ENCODE measurements around the gene OTUD7B.

The OTUD7B gene

GRCh38 chr1:149899460-149900284 is 110.9 kb downstream of the OTUD7B start, which contains the start of gene BOLA1:
Gene BOLA1 (plus strand): TSS chr1:149899568. CDS start chr1:149900060, 492 bp downstream.
- H3K4me2 ChIP-seq (ENCODE audit: low read depth, low read length): peak within 1 kb of the TSS; percentile 75

GRCh38 chr1:149896575-149896974 is 114.0 kb downstream of the OTUD7B start:
- no peak overlapping the region for H3K27ac ChIP-seq (ENCODE audit: low read length)
- H4K20me1 ChIP-seq (ENCODE audit: insufficient read depth, low read length): no peaks in the 10 kb centered on the region
- H3K9ac ChIP-seq (ENCODE audit: low read length): no peak overlapping the region
- no peaks in the 10 kb centered on the region for H3K9me2 ChIP-seq (replicated peaks; ENCODE audit: insufficient read depth, low read length)
- peaks cover 7% of the 10 kb centered on the region for H3F3A ChIP-seq (ENCODE audit: insufficient read depth, low read length)
- H3K4me2 ChIP-seq (ENCODE audit: low read depth, low read length): no peak overlapping the region
- H3K79me2 ChIP-seq (ENCODE audit: low read length): peaks cover 4% of the 10 kb centered on the region; the same call in 1 of the 2 replicates
- no peaks in the 10 kb centered on the region for H3K9me3 ChIP-seq (replicated peaks; ENCODE audit: insufficient read depth, low read length)
- H3K4me1 ChIP-seq (ENCODE audit: low read length): peaks cover 6% of the 10 kb centered on the region; the same call in 1 of the 2 replicates
- TF ChIP-seq EZH2 (optimal IDR thresholded peaks at IDR 0.05; ENCODE audit: low read depth, low read length): no peak
- no peak for TF ChIP-seq EZH2phosphoT487 (IDR thresholded peaks at IDR 0.05; ENCODE audit: low read length)
- TF ChIP-seq, protein P1, sequence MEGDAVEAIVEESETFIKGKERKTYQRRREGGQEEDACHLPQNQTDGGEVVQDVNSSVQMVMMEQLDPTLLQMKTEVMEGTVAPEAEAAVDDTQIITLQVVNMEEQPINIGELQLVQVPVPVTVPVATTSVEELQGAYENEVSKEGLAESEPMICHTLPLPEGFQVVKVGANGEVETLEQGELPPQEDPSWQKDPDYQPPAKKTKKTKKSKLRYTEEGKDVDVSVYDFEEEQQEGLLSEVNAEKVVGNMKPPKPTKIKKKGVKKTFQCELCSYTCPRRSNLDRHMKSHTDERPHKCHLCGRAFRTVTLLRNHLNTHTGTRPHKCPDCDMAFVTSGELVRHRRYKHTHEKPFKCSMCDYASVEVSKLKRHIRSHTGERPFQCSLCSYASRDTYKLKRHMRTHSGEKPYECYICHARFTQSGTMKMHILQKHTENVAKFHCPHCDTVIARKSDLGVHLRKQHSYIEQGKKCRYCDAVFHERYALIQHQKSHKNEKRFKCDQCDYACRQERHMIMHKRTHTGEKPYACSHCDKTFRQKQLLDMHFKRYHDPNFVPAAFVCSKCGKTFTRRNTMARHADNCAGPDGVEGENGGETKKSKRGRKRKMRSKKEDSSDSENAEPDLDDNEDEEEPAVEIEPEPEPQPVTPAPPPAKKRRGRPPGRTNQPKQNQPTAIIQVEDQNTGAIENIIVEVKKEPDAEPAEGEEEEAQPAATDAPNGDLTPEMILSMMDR (IDR thresholded peaks at IDR 0.05; ENCODE audit: low read length): no peak
- no peaks in the 10 kb centered on the region for H3K36me3 ChIP-seq (replicated peaks; ENCODE audit: insufficient read depth, low read length)
- H3K4me3 ChIP-seq (ENCODE audit: low read length): no peak overlapping the region
- no peaks in the 10 kb centered on the region for H3K27me3 ChIP-seq (replicated peaks; ENCODE audit: insufficient read depth, low read length)
- DNase-seq: no peak
- H2AFZ ChIP-seq (ENCODE audit: low read length): no peak overlapping the region

More at GRCh38 chr1:149899460-149900284, 110.9 kb downstream of the OTUD7B start, which contains the start of gene BOLA1:
- no peaks in the 10 kb centered on the region for H4K20me1 ChIP-seq (ENCODE audit: insufficient read depth, low read length)
- H3K27ac ChIP-seq (ENCODE audit: low read length): peak within 1 kb of the TSS; percentile 11; the same call in 1 of the 2 replicates
- H3F3A ChIP-seq (ENCODE audit: insufficient read depth, low read length): peaks cover 7% of the 10 kb centered on the region
- H3K9me2 ChIP-seq (replicated peaks; ENCODE audit: insufficient read depth, low read length): no peaks in the 10 kb centered on the region
- peak; percentile 96 for DNase-seq
- H3K9me3 ChIP-seq (replicated peaks; ENCODE audit: insufficient read depth, low read length): no peaks in the 10 kb centered on the region
- peaks cover 4% of the 10 kb centered on the region; the same call in 1 of the 2 replicates for H3K79me2 ChIP-seq (ENCODE audit: low read length)
- no peaks in the 10 kb centered on the region for H3K27me3 ChIP-seq (replicated peaks; ENCODE audit: insufficient read depth, low read length)
- no peaks in the 10 kb centered on the region for H3K36me3 ChIP-seq (replicated peaks; ENCODE audit: insufficient read depth, low read length)
- H3K9ac ChIP-seq (ENCODE audit: low read length): peak within 1 kb of the TSS; percentile 67
- peaks cover 6% of the 10 kb centered on the region; the same call in 1 of the 2 replicates for H3K4me1 ChIP-seq (ENCODE audit: low read length)
- TF ChIP-seq EZH2phosphoT487 (IDR thresholded peaks at IDR 0.05; ENCODE audit: low read length) (no peak), EZH2 (optimal IDR thresholded peaks at IDR 0.05; ENCODE audit: low read depth, low read length) (no peak)
- TF ChIP-seq, protein P1 (IDR thresholded peaks at IDR 0.05; ENCODE audit: low read length): no peak
- H2AFZ ChIP-seq (ENCODE audit: low read length): peak within 1 kb of the TSS; percentile 86
- H3K4me3 ChIP-seq (ENCODE audit: low read length): peak within 1 kb of the TSS; percentile 65

DNA sequence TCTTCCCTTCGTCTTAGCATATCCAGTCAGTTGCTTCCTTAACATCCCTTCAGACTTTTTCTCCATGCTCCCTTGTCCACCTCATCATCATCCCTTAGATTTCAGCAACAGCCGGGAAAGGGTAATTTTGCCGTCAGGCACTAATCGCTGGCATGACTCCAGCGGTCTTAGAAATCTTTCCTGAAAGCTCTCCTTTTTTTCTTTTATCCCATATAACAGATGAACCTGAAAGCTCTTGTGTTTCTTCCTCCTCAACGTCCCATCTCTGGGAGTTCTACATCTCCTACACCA is 121.6 kb downstream of the OTUD7B start:
- peak overlapping the region; percentile 80 for H3K4me2 ChIP-seq (ENCODE audit: low read depth, low read length)

More for the DNA sequence above, 121.6 kb downstream of the OTUD7B start:
- peaks cover 53% of the 10 kb centered on the region for H3F3A ChIP-seq (ENCODE audit: insufficient read depth, low read length)
- no peaks in the 10 kb centered on the region for H3K9me3 ChIP-seq (replicated peaks; ENCODE audit: insufficient read depth, low read length)
- DNase-seq: no peak
- H4K20me1 ChIP-seq (ENCODE audit: insufficient read depth, low read length): no peaks in the 10 kb centered on the region
- H3K27ac ChIP-seq (ENCODE audit: low read length): peak overlapping the region; percentile 92
- H3K4me3 ChIP-seq (ENCODE audit: low read length): peak overlapping the region; percentile 64
- H3K79me2 ChIP-seq (ENCODE audit: low read length): no peaks in the 10 kb centered on the region
- no peaks in the 10 kb centered on the region for H3K9me2 ChIP-seq (replicated peaks; ENCODE audit: insufficient read depth, low read length)
- peak overlapping the region; percentile 54 for H2AFZ ChIP-seq (ENCODE audit: low read length)
- no peaks in the 10 kb centered on the region for H3K27me3 ChIP-seq (replicated peaks; ENCODE audit: insufficient read depth, low read length)
- H3K36me3 ChIP-seq (replicated peaks; ENCODE audit: insufficient read depth, low read length): no peaks in the 10 kb centered on the region
- peaks cover 14% of the 10 kb centered on the region for H3K4me1 ChIP-seq (ENCODE audit: low read length)
- TF ChIP-seq EZH2 (optimal IDR thresholded peaks at IDR 0.05; ENCODE audit: low read depth, low read length) (no peak), EZH2phosphoT487 (IDR thresholded peaks at IDR 0.05; ENCODE audit: low read length) (no peak)
- TF ChIP-seq, protein P1 (IDR thresholded peaks at IDR 0.05; ENCODE audit: low read length): no peak
- H3K9ac ChIP-seq (ENCODE audit: low read length): peak overlapping the region; percentile 86
